H1 (cell line): Measurements from ENCODE around the gene SND1.

Experiments used
- BACH1 ChIP-seq: IDR thresholded peaks from 2 replicates; pipeline ENCODE4 v1.6.1; 2012; ENCODE audit warnings: low read length, improper control_type of control experiment
- EZH2 ChIP-seq: fragments of 200-600 bp; sonication (generic); IDR thresholded peaks from 2 replicates; pipeline ENCODE4 v1.7.1; 2012; ENCODE audit warnings: low read depth, mild to moderate bottlenecking, moderate library complexity, low read length, inconsistent platforms; ENCODE audit not compliant: severe bottlenecking
- FOSL1 ChIP-seq: IDR thresholded peaks from 2 replicates; pipeline ENCODE4 v1.6.1; 2011; ENCODE audit warnings: mild to moderate bottlenecking, low read depth, low read length, moderate library complexity; ENCODE audit not compliant: insufficient read depth
- POLR2AphosphoS5 ChIP-seq: IDR thresholded peaks from 2 replicates; pipeline ENCODE4 v1.6.1; 2011; ENCODE audit warnings: low read depth, low read length
- TAF1 ChIP-seq: IDR thresholded peaks from 2 replicates; pipeline ENCODE4 v1.6.1; 2011; ENCODE audit warnings: mild to moderate bottlenecking, low read depth, low read length

GRCh38 chr7:127980901-127981300 is 328.9 kb downstream of the SND1 start:
- TF ChIP-seq FOSL1 (no peak), TAF1 (no peak), POLR2AphosphoS5 (no peak), BACH1 (no peak), EZH2 (no peak)
